ENCODE data around the gene U2SURP. TPM values are rescaled to one million over a fixed set of nuclear protein-coding genes. Genes with fewer than 3 reads are reported as not detected.

Gene U2SURP
- total and polyA plus RNA-seq, 10 of the 15 experiments (the other 5 are each of a cell fraction or from before 2014, with no cell fraction given) = 76.3 to 277 (median 150) TPM

DNA sequence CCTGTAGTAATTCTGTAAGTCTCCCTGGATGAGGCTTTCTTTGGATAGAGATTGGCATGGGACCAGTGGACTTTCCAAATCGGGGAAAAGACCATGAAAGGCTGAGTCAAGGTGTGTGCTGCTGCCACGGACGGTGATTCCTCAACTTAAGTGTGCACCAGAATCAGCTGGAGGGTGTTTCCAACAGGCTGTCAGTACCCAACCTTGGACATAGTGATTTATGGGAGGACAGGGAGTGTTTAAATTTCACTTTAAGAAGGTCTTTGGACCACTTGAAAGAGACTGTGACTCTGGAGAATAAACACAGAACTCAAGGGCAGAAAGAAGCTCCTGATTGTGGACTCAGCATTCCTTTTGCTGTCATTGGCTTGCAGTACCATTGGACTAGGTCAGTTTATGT, 97.8 kb downstream of the U2SURP start:
- RAD21 ChIA-PET (ENCODE audit: unreplicated experiment) = no interaction called here
- intact Hi-C loops (cut with micrococcal nuclease; ENCODE audit: unreplicated experiment) = no loop called here
- TF ChIP-seq PKNOX1 (IDR thresholded peaks at IDR 0.05) = no peak
- TF ChIP-seq TARDBP (IDR thresholded peaks at IDR 0.05; ENCODE audit: borderline replicate concordance) = no peak
- TF ChIP-seq ZSCAN29 (IDR thresholded peaks at IDR 0.05) = no peak
- no peak for TF ChIP-seq ZBTB40 (IDR thresholded peaks at IDR 0.05; ENCODE audit: borderline replicate concordance)
- TF ChIP-seq BMI1 (IDR thresholded peaks at IDR 0.05; ENCODE audit: borderline replicate concordance) = no peak
- TF ChIP-seq, protein P1, sequence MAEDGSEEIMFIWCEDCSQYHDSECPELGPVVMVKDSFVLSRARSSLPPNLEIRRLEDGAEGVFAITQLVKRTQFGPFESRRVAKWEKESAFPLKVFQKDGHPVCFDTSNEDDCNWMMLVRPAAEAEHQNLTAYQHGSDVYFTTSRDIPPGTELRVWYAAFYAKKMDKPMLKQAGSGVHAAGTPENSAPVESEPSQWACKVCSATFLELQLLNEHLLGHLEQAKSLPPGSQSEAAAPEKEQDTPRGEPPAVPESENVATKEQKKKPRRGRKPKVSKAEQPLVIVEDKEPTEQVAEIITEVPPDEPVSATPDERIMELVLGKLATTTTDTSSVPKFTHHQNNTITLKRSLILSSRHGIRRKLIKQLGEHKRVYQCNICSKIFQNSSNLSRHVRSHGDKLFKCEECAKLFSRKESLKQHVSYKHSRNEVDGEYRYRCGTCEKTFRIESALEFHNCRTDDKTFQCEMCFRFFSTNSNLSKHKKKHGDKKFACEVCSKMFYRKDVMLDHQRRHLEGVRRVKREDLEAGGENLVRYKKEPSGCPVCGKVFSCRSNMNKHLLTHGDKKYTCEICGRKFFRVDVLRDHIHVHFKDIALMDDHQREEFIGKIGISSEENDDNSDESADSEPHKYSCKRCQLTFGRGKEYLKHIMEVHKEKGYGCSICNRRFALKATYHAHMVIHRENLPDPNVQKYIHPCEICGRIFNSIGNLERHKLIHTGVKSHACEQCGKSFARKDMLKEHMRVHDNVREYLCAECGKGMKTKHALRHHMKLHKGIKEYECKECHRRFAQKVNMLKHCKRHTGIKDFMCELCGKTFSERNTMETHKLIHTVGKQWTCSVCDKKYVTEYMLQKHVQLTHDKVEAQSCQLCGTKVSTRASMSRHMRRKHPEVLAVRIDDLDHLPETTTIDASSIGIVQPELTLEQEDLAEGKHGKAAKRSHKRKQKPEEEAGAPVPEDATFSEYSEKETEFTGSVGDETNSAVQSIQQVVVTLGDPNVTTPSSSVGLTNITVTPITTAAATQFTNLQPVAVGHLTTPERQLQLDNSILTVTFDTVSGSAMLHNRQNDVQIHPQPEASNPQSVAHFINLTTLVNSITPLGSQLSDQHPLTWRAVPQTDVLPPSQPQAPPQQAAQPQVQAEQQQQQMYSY (CRISPR knock-in tag; IDR thresholded peaks at IDR 0.05) = no peak
- TF ChIP-seq KAT2A (conservative IDR thresholded peaks at IDR 0.05; ENCODE audit: control insufficient read depth, low read depth, low read length) = no peak
- no peak for TF ChIP-seq YY1 (IDR thresholded peaks at IDR 0.05; ENCODE audit: low read depth, low read length)
- TF ChIP-seq MTA2 (IDR thresholded peaks at IDR 0.05; ENCODE audit: low read depth) = no peak
- no peak for TF ChIP-seq MEF2B (IDR thresholded peaks at IDR 0.05; ENCODE audit: partially characterized antibody, poor library complexity, severe bottlenecking)
- no peak for TF ChIP-seq CBFB (IDR thresholded peaks at IDR 0.05; ENCODE audit: low read depth)
- TF ChIP-seq, protein P2, sequence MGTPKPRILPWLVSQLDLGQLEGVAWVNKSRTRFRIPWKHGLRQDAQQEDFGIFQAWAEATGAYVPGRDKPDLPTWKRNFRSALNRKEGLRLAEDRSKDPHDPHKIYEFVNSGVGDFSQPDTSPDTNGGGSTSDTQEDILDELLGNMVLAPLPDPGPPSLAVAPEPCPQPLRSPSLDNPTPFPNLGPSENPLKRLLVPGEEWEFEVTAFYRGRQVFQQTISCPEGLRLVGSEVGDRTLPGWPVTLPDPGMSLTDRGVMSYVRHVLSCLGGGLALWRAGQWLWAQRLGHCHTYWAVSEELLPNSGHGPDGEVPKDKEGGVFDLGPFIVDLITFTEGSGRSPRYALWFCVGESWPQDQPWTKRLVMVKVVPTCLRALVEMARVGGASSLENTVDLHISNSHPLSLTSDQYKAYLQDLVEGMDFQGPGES (IDR thresholded peaks at IDR 0.05) = no peak
- no peak for TF ChIP-seq TCF7 (IDR thresholded peaks at IDR 0.05; ENCODE audit: borderline replicate concordance)
- TF ChIP-seq RAD21 (IDR thresholded peaks at IDR 0.05; ENCODE audit: insufficient read depth, low read depth, low read length) = no peak
- no peak for TF ChIP-seq CHD4 (IDR thresholded peaks at IDR 0.05)
- no peak for TF ChIP-seq ZNF274 (IDR thresholded peaks at IDR 0.05; ENCODE audit: insufficient read depth, insufficient read length)
- no peak for TF ChIP-seq POU2F2 (IDR thresholded peaks at IDR 0.05; ENCODE audit: borderline replicate concordance, low read depth, low read length)

More for the DNA sequence above, 97.8 kb downstream of the U2SURP start:
- Histone ChIP-seq H3K36me3 (ENCODE audit: control insufficient read depth in 2 of 2, insufficient read depth in 2 of 2, low read length in 1 of 2) (no peaks in the 10 kb centered on the region), H3K9ac (ENCODE audit: control insufficient read depth, insufficient read depth, low read length) (no peak overlapping the region), H3K4me2 (ENCODE audit: control insufficient read depth, insufficient read depth) (no peak overlapping the region), H4K20me1 (ENCODE audit: control insufficient read depth, insufficient read depth) (no peaks in the 10 kb centered on the region), H3K9me3 (replicated peaks; ENCODE audit: control insufficient read depth, insufficient read depth, low read length) (peaks cover 5% of the 10 kb centered on the region; the same call in 2 of the 3 replicates), H3K27ac (ENCODE audit: control insufficient read depth, insufficient read depth) (no peak overlapping the region), H3K4me1 (ENCODE audit: control insufficient read depth, insufficient read depth, low read length) (no peaks in the 10 kb centered on the region), H3K79me2 (ENCODE audit: control insufficient read depth, insufficient read depth, low read length) (no peaks in the 10 kb centered on the region), H3K27me3 (replicated peaks in 1 of 2; ENCODE audit: control insufficient read depth in 2 of 2, insufficient read depth in 2 of 2, low read length in 1 of 2) (no peaks in the 10 kb centered on the region), H3K4me3 (no peak overlapping the region), H2AFZ (ENCODE audit: control insufficient read depth, low read depth, low read length) (no peak overlapping the region)
- WGBS (ENCODE audit: insufficient coverage, insufficient replicate concordance, low lambda C conversion rate, missing lambda C conversion rate) = 69% methylated on average over 3 of the region's 3 CpGs
- ChIA-PET CTCF (no interaction called here), SMC1A (ENCODE audit: uncharacterized antibody, unreplicated experiment) (interaction anchor here (1.1 kb wide), 1 partner anchor 11 kb away, joined by 3 read pairs; no protein-coding TSS in a partner anchor), POLR2A (no interaction called here)
- no peak for DNase-seq (ENCODE audit: low read depth, low spot score)
- ATAC-seq = no peak
- in situ Hi-C loops (cut with MboI) = no loop called here
- FAIRE-seq = no peak
- BruUV-seq (replicated peaks) = no TSS peak
